ENCODE results near the gene SLC25A28.

GRCh38 chr10:99648717-99649116 lies 28.5 kb upstream of the SLC25A28 start:
- TF ChIP-seq POLR2A (IDR thresholded peaks at IDR 0.05) (no peak), CTCF (IDR thresholded peaks at IDR 0.05) (no peak)
